H54 (cell line): ENCODE data around the gene FAT1.

Experiments
- DNase-seq: peaks from one replicate; pipeline ENCODE4 v3.0.0; 2011; ENCODE audit warnings: low spot score, mixed read lengths; ENCODE audit not compliant: insufficient read length
- FAIRE-seq: peaks from 3 replicates; lab custom pipeline; 2011; peaks lifted over from hg19 to GRCh38; lab: Jason Lieb, UNC
- POLR2A ChIP-seq: IDR thresholded peaks from 2 replicates; pipeline ENCODE4 v1.6.1; 2011; ENCODE audit warnings: low read depth, mild to moderate bottlenecking, low read length

The FAT1 gene

DNA sequence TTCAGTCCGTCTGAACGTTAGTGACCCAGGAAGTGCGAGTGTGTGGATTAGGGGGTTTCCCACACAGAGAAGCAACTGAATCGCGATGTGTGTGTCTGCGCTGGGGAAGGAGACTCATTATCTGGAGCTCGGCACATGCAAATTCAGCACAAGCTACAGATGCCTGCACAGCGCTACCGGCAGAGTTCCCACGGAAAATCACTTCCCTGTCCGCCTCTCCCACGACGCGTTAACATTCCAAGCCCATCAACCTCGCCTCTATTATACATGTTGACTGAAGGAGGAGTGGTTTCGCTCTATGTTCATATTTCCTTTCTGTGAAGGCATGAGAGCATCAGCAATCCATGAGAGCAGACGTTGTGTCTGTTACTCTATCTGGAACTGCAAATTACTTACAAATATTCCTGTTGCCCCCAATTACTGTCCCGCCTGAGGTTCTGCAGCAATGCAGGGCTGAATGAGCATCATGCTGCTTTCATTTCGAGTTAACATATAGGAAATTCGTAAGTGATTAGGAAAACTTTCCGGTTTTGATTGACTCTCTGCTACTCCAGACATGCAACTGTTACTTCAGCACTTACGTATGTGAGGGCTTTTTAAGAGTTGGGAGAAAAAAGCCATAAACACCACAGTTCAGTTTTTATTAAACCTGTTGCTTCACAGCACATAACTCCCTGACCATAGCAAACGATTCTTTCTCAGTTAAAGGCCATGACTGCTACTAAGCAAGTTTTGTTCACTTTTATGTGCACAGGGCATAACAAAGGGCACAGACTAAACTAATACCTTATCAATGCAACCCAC is 153.3 kb downstream of the FAT1 start:
- FAIRE-seq, result no peak
- no peak for TF ChIP-seq POLR2A
- no peak for DNase-seq

DNA sequence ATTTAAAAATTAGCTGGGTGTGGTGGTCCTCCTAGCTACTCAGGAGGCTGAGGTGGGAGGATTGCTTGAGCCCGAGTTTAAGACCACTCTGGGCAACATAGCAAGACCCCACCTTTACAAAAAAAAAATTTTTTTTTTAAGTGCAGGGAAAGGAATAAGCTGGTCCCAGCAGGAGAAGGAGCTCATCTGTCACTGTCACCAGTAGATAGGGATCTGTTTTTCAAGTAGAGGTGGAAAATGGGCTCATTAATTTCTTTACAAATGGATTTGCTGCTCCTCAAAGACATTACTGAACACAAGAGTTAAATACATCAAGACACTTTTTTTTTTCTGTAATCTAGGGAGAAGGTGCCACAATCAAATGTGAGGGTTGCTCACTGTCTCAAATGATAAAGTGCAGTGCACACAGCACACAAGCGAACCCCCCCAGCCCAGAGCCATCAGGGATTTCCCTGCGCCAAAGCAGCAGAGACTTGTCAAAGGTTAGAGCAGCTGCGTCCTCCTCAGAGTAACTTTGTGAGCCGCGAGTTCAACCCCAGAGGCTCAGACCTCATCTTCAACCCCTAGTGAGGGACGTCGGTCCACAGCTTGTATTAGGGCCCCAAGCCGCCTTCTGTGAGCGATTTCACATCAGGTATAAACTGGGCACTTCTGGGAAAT is 154.0 kb downstream of the FAT1 start:
- FAIRE-seq (no peak), DNase-seq (no peak)
- no peak for TF ChIP-seq POLR2A

DNA sequence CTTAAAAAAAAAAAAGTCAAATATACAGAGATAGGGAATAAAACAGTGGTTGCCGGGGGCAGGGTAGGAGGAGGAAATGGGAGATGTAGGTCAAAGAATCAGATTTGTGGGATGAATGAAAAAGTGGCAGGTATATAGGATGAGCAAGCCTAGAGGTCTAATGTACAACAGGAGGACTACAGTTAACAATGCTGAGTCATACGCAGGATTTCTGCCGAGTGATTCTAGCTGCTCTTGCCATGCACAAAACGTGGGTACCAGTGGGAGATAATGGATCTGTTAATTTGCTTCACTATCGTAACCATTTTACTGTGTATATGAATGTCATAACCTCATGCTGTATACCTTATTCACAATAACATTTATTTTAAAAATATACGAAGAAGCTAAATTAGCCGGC is 157.6 kb downstream of the FAT1 start:
- no peak for DNase-seq
- no peak for FAIRE-seq
- no peak for TF ChIP-seq POLR2A

- no peak for DNase-seq
- FAIRE-seq, result no peak
- TF ChIP-seq POLR2A, result no peak
Measured at GRCh38 chr4:186563761-186564160, 159.9 kb downstream of the FAT1 start.

DNA sequence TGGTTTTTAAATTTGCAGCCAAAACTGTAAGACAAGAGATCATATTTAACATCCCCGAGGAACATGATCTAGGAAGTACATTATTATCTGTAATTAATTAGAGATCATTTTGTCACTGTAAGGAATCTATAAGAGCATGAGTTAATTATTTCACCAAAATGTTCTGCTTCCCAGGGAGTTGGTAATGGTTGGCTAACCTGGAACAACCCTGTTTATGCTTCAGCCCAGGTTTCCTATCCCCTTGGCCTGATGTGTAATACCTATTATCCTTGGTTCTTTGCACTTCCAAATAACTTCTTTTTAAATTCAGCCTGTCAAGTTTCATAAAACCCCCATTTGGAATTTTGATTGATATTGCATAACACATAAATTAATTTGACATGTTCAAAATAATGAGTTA is 161.9 kb downstream of the FAT1 start:
- no peak for TF ChIP-seq POLR2A
- DNase-seq (no peak), FAIRE-seq (no peak)

GRCh38 chr4:186560647-186561046 is 163.0 kb downstream of the FAT1 start:
- DNase-seq, result no peak
- TF ChIP-seq POLR2A, result no peak
- FAIRE-seq, result no peak

GRCh38 chr4:186557486-186557885 is 166.2 kb downstream of the FAT1 start:
- no peak for TF ChIP-seq POLR2A
- FAIRE-seq, result no peak
- peak; percentile 11 for DNase-seq

DNA sequence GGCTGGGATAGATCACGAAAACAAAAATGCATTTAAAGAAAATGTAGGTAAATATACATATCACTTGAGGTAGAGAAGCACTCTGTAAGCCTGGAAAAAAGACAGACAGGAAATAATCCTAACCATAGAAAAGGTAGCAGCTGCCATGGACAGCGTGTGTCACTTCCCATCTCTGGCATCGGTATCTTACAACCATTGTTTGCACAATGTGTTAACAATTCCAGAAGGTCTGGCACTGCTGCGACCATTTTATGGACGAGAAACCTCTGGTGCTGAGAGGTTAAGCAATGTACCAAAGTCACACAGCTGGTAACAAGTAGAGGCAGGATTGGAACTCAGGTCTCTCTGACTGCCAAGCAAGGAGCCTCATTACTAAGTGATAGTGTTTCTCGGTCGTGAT is 166.6 kb downstream of the FAT1 start:
- no peak for DNase-seq
- no peak for FAIRE-seq
- TF ChIP-seq POLR2A, result no peak

DNA sequence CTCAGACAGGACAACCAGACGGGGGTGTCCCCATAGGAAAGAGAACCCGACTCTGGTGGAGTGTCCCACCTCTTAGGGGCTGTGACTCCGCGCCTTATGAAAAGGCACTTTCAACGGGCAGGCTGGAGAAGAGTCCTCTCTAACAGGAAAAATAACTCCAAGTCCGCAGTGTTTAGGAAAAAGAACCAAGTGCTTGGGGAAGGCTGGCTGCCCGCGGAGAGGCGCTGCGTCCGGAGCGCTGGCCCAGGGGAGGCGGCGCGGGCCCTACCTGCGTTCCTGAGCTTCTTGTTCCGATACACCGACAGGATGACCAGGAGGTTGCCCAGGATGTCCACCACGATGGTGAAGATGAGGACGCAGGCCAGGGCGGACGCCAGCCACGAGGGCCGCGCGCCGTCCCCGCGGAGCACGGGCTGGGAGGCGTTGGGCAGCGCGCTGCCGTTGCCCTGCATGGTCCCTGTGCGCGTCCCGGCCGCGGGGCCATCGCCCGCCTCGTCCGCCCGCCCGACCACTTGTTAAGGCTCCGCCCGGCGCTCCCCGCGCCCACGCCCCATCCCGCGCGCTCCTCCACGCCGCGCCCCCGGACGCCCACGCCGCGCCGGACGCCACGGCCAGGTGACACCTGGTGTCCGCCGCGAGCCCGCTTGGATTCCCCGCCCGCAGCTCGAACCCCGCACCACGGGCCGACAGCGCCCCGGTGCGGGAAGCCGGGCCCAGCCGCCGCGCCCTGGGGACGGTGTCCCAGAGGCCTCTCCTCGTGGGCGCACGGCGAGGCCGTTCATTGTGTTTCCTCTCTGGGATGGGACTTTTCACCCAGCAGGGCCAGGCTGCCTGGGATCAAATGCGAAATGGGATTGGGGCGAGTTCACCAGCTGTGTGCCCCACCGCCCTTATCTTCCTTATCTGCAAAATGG is 168.5 kb downstream of the FAT1 start, which contains the start of gene MTNR1A:
Gene MTNR1A, minus strand, starts transcription at position 654 of the 914 bp plus-strand sequence. Its CDS starts 202 bp downstream, at position 452.
- DNase-seq (no peak), FAIRE-seq (no peak)
- no peak for TF ChIP-seq POLR2A

DNA sequence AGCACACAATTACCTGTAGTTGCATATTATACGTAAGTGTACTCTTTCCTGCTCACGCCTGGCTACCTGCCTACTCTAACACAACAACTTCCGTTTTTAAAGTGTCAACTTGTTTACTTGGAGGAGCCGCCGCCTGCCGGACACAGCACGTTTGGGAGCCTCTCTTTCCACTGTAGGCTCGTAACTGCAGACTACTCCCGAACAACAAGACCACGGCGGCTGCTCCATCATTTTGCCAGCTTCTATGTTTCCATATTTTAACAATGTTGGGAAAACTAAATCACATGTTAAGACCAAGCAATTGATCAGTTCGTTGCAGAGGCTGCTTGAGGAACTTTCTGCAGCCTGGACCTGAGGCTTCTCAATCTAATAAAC is 169.1 kb downstream of the FAT1 start:
- no peak for TF ChIP-seq POLR2A
- FAIRE-seq, result no peak
- no peak for DNase-seq

DNA sequence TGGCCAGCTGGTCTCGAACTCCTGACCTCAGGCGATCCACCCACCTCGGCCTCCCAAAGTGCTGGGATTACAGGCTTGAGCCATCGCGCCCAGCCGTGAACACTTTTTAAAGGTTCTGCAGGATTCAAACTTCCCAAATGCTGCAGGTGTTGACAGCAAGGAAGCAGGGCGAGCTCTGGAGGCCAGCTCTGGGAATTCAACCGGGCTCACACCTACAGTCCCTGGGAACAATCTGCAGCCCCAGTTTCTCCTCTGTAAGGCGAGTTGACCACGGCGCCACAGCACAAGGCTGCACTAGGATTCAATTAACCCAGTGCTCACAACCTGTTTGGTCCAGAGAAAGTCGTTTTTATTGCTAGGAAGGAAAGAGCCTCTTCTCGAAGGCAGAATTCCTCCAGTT is 169.9 kb downstream of the FAT1 start:
- FAIRE-seq (no peak), DNase-seq (no peak)
- no peak for TF ChIP-seq POLR2A

DNA sequence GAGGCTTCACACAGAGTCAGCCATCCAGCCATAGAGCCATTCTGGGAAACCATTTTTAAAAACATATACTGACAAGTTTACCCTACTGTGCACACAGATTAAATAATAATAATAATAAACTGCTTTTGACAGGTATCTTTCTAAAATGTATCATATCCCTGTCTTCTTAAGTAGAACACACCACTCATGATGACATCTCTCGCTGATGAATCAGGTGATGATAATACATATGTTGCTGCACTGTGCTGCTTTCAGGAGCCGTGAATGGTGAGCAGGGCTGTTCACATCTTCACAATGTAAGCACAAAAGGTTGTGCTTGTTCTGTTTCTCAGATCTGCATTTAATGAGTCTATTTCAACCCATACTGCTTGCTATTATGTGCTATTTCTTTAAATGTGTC is 171.8 kb downstream of the FAT1 start:
- DNase-seq (no peak), FAIRE-seq (no peak)
- TF ChIP-seq POLR2A, result no peak

DNA sequence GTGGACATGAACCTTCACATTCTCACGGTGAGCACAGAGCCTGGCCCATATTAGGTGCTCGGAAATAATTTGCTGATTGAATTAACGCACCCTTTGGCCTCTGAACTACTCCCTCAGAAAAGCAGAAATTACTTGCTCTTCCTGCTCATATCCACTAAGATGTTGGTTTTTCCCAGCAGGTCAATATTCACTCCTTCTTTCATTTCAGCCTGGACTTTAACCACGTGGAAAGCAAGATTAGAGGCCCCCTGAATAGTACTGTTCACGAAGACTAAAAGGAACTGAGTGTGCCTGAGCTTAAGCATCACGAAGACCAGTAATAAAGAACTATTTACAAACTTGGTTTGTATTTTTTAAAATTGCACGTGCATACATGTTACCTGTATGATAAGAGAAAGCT is 178.2 kb downstream of the FAT1 start:
- no peak for DNase-seq
- no peak for TF ChIP-seq POLR2A
- no peak for FAIRE-seq

DNA sequence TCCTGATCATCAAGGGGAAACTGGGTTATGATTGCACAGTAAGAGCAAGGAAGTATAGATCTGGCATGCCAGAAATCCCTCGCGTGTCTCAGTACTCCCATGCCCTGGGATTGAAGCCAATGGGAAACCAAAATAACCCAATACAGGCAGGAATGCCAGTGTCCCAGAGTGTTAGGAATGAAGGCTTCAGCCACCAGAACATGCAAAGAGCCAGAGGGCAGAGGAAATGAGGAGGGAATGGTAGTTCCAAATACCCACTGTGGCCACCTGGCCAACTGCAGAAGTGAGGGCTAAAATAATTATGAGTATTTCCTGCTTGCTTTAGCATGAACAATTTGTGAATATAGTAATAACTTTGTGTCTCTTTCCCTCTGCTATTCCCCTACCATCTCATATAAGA is 180.4 kb downstream of the FAT1 start:
- FAIRE-seq (no peak), DNase-seq (no peak)
- TF ChIP-seq POLR2A, result no peak
